ENCODE data around the gene RFX4. TPM values are rescaled to one million over a fixed set of nuclear protein-coding genes. Genes with fewer than 3 reads are reported as not detected.
"Not testable (repeated sequence)": the region's sequence is repeated elsewhere in the genome, so short reads cannot be mapped to it uniquely, and the experiment has no call there.

The RFX4 gene
- total RNA-seq, 2 donors from 2014 or later = 10.6 TPM; not detected in 1

DNA sequence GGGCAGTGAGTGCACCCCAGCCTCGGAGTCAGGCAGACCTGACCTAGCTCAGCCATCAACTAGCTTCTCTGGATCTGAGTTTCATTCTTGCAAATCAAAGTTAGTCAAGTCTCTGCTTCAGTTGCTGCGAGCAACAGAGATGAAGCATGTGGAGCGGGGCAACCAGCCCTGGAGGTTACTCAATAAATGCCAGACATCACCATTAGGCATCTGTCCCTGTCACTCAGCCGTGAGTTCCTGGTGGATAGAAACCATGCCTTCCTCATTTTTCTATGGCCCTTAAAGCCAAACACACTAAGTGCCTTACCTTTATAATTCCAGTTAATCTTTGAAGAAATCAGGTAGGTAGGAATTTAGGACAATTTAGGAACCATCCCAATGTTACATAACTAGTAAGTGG is 19.3 kb downstream of the RFX4 start:
- WGBS = 90% methylated on average over 4 of the region's 4 CpGs
- intact Hi-C loops (cut with DNase I) = no loop called here

DNA sequence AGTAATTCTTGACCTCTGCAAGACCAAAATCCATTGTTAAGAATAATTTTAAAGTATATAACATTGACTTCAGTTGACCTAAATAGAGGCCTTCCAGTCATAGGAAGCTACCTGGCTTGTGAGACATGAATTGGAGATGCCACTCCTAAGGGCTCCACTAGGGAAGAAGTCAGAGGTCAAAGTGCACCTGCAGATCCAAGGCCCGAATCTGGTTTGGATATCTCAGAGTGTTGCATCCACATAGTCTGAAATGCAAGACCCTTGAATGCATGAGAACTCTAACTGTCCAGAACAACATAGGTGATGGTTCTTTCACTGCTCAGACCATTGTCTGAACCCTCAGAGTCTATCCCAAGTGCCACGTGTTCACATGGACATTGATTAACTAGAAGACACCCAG is 22.4 kb downstream of the RFX4 start:
- Histone ChIP-seq H3K27me3 (replicated peaks; ENCODE audit: insufficient read depth) (no peaks in the 10 kb centered on the region), H3K9me3 (no peaks in the 10 kb centered on the region), H3K4me3 (no peak overlapping the region), H3K27ac (no peak overlapping the region), H3K36me3 (no peaks in the 10 kb centered on the region), H3K4me1 (replicated peaks) (no peaks in the 10 kb centered on the region)
- TF ChIP-seq, protein P1, sequence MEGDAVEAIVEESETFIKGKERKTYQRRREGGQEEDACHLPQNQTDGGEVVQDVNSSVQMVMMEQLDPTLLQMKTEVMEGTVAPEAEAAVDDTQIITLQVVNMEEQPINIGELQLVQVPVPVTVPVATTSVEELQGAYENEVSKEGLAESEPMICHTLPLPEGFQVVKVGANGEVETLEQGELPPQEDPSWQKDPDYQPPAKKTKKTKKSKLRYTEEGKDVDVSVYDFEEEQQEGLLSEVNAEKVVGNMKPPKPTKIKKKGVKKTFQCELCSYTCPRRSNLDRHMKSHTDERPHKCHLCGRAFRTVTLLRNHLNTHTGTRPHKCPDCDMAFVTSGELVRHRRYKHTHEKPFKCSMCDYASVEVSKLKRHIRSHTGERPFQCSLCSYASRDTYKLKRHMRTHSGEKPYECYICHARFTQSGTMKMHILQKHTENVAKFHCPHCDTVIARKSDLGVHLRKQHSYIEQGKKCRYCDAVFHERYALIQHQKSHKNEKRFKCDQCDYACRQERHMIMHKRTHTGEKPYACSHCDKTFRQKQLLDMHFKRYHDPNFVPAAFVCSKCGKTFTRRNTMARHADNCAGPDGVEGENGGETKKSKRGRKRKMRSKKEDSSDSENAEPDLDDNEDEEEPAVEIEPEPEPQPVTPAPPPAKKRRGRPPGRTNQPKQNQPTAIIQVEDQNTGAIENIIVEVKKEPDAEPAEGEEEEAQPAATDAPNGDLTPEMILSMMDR (IDR thresholded peaks at IDR 0.05) = no peak
- TF ChIP-seq POLR2A (IDR thresholded peaks at IDR 0.05) (no peak), POLR2AphosphoS5 (IDR thresholded peaks at IDR 0.05) (no peak)
- intact Hi-C loops (cut with DNase I) = no loop called here
- WGBS = 90% methylated on average over 2 of the region's 2 CpGs
- no peak for DNase-seq (ENCODE audit: low spot score)

More for the DNA sequence above, 19.3 kb downstream of the RFX4 start:
- H3K27me3 ChIP-seq (replicated peaks; ENCODE audit: insufficient read depth) = no peaks in the 10 kb centered on the region
- DNase-seq (ENCODE audit: low spot score) = no peak
- no peak overlapping the region for H3K27ac ChIP-seq
- H3K9me3 ChIP-seq = no peaks in the 10 kb centered on the region
- no peaks in the 10 kb centered on the region for H3K36me3 ChIP-seq
- H3K4me3 ChIP-seq = no peak overlapping the region
- no peak for TF ChIP-seq POLR2AphosphoS5 (IDR thresholded peaks at IDR 0.05)
- TF ChIP-seq, protein P1 (IDR thresholded peaks at IDR 0.05) = no peak
- TF ChIP-seq POLR2A (IDR thresholded peaks at IDR 0.05) = no peak
- H3K4me1 ChIP-seq (replicated peaks) = no peaks in the 10 kb centered on the region

DNA sequence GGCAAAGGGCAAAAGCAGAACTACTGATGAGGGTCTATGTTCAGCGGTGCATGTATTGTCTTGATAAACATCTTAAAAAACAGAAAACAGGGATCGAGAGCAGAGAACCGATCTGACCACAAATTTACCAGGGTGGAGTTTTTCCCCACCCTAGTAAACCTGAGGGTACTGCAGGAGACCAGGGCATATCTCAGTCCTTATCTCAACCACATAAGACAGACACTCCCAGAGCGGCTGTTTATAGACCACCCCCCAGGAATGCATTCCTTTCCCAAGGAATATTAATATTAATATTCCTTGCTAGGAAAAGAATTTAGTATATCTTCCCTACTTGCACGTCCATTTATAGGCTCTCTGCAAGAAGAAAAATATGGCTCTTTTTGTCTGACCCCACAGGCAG is 37.8 kb downstream of the RFX4 start:
- intact Hi-C loops (cut with DNase I); H3K4me1 ChIP-seq (replicated peaks); H3K4me3 ChIP-seq; H3K36me3 ChIP-seq; DNase-seq (ENCODE audit: low spot score); H3K27me3 ChIP-seq (replicated peaks; ENCODE audit: insufficient read depth); H3K9me3 ChIP-seq; H3K27ac ChIP-seq: not testable (repeated sequence)
- 93% methylated on average over 5 of the region's 5 CpGs for WGBS

DNA sequence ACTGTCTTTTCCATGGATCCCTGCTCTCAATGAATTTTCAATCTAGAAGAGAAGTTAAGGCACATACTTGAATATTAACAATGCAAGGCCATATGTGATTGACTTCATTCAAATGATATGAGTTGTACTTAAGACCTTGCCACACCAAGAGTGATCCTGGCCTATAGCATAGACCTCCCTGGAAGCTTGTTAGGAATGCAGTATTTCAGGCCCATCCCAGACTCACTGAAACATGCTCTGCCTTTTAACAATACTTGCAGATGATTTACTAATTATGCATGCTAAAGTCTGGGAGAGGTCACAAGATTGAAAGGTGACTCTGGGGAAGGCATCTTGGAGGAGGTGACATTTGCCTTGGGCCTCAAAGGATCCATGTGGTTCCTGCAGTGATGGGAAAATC is 43.2 kb downstream of the RFX4 start:
- H3K36me3 ChIP-seq = no peaks in the 10 kb centered on the region
- TF ChIP-seq POLR2A (IDR thresholded peaks at IDR 0.05) = no peak
- TF ChIP-seq POLR2AphosphoS5 (IDR thresholded peaks at IDR 0.05) = no peak
- TF ChIP-seq, protein P1 (IDR thresholded peaks at IDR 0.05) = no peak
- H3K4me1 ChIP-seq (replicated peaks) = no peaks in the 10 kb centered on the region
- no peak for DNase-seq (ENCODE audit: low spot score)
- no peaks in the 10 kb centered on the region for H3K9me3 ChIP-seq
- intact Hi-C loops (cut with DNase I) = no loop called here
- H3K27me3 ChIP-seq (replicated peaks; ENCODE audit: insufficient read depth) = no peaks in the 10 kb centered on the region
- no peak overlapping the region for H3K27ac ChIP-seq
- no peak overlapping the region for H3K4me3 ChIP-seq

DNA sequence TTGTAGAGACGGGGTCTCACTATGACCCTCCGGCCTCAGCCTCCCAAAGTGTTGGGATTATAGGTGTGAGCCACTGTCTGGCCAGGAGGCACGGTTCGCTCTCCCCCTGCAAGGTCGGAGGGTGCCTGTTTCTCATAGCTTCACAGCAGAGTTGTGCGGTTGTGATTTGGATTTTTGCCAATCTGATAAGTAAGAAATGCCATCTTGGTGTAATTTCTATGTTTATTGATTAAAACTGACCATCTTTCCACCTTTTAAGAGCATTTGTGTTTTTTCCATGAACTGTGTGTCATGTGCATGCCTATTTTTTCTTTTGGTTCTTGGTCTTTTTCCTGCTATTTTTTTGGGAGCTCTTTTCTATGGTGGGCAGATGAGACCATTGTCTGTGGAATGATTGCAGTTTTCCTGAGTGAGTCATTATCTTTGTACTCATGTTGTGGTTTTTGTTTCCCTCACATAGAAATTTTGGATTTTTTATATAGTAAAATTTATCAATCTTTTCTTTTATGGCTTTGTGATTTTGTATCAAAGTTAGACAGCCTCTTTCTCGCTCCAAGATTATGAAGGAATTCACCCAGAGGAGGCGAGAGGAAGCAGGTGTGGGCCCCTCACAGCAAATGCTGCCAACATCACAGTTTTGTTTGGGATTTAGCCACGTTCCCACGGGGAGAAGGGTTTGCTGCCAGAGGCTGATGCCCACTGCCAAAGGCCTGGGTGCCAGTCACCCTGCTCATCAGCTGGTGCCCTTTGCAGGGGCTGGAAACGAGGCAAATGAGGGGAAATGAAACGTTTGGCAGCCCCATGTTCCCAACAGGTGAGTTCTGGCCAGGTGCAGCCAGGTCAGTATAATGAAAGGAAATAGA is 47.2 kb downstream of the RFX4 start:
- H3K36me3 ChIP-seq = no peaks in the 10 kb centered on the region
- H3K27ac ChIP-seq = no peak overlapping the region
- no peaks in the 10 kb centered on the region for H3K9me3 ChIP-seq
- TF ChIP-seq POLR2A (IDR thresholded peaks at IDR 0.05) (no peak), POLR2AphosphoS5 (IDR thresholded peaks at IDR 0.05) (no peak)
- TF ChIP-seq, protein P1 (IDR thresholded peaks at IDR 0.05) = no peak
- intact Hi-C loops (cut with DNase I) = no loop called here
- H3K4me3 ChIP-seq = no peak overlapping the region
- DNase-seq (ENCODE audit: low spot score) = no peak
- 42% methylated on average over 12 of the region's 12 CpGs for WGBS
- H3K27me3 ChIP-seq (replicated peaks; ENCODE audit: insufficient read depth) = no peaks in the 10 kb centered on the region
- H3K4me1 ChIP-seq (replicated peaks) = no peaks in the 10 kb centered on the region
